SK-N-SH (cell line): Measurements from ENCODE around the gene DLGAP3.

ENCODE experiments used
- CHD2 ChIP-seq: fragments of 150-350 bp; IDR thresholded peaks from 2 replicates; pipeline ENCODE4 v1.6.1; 2018; ENCODE audit warnings: low read length; ENCODE audit not compliant: partially characterized antibody
- CTCF ChIP-seq: fragments of 200-600 bp; sonication (generic); IDR thresholded peaks from 2 replicates; pipeline ENCODE4 v1.6.1; 2017; ENCODE audit warnings: antibody characterized with exemption, mild to moderate bottlenecking, moderate library complexity
- EP300 ChIP-seq, 2 experiments: IDR thresholded peaks; 2 replicates each; pipeline versions ENCODE4 v1.4.0 to v1.6.1; 2012; ENCODE audit warnings: borderline replicate concordance in 1 of 2, low read depth in 1 of 2, low read length in 1 of 2
- FOXJ3 ChIP-seq: sonication (generic); formaldehyde crosslinking; IDR thresholded peaks from 2 replicates; pipeline ENCODE4 v1.5.1; 2020; ENCODE audit warnings: mild to moderate bottlenecking, missing genetic modification reagents
- FOXM1 ChIP-seq: IDR thresholded peaks from 2 replicates; pipeline ENCODE4 v1.4.0; 2012; ENCODE audit warnings: low read depth, mild to moderate bottlenecking
- JUND ChIP-seq: IDR thresholded peaks from 2 replicates; pipeline ENCODE4 v1.4.0; 2012
- NRF1 ChIP-seq: IDR thresholded peaks from 2 replicates; pipeline ENCODE4 v1.6.1; 2012; ENCODE audit warnings: low read depth, mild to moderate bottlenecking, low read length
- PBX3 ChIP-seq: IDR thresholded peaks from 2 replicates; pipeline ENCODE4; 2012
- RAD21 ChIP-seq: IDR thresholded peaks from 2 replicates; pipeline ENCODE4 v1.6.1; 2012; ENCODE audit warnings: mild to moderate bottlenecking, low read length
- REST ChIP-seq: IDR thresholded peaks from 2 replicates; pipeline ENCODE4 v1.6.1; 2012; ENCODE audit warnings: mild to moderate bottlenecking, low read depth, low read length, moderate library complexity
- SIN3A ChIP-seq: IDR thresholded peaks from 2 replicates; pipeline ENCODE4 v1.6.1; 2012; ENCODE audit warnings: low read depth, mild to moderate bottlenecking, low read length, moderate library complexity, borderline replicate concordance
- TAF1 ChIP-seq: IDR thresholded peaks from 2 replicates; pipeline ENCODE4 v1.6.1; 2012; ENCODE audit warnings: low read depth, mild to moderate bottlenecking, low read length, moderate library complexity, borderline replicate concordance
- TEAD4 ChIP-seq: IDR thresholded peaks from 2 replicates; pipeline ENCODE4 v1.4.0; 2012; ENCODE audit warnings: mild to moderate bottlenecking, borderline replicate concordance; ENCODE audit not compliant: insufficient read depth
- YY1 ChIP-seq: IDR thresholded peaks from 2 replicates; pipeline ENCODE4 v1.4.0; 2012; ENCODE audit warnings: low read depth, mild to moderate bottlenecking

GRCh38 chr1:34816332-34816731 lies 113.1 kb downstream of the DLGAP3 start:
- TF ChIP-seq YY1 (no peak), CTCF (no peak), RAD21 (no peak), REST (no peak), TEAD4 (no peak), CHD2 (no peak), SIN3A (no peak), PBX3 (no peak), FOXJ3 (CRISPR knock-in tag) (no peak), FOXM1 (no peak), TAF1 (no peak), EP300 (IDR thresholded peaks at IDR 0.05; ENCODE audit: borderline replicate concordance in 1 of 2, low read depth in 1 of 2, low read length in 1 of 2) (no peak), JUND (no peak), NRF1 (no peak)
